A549 (cell line): ENCODE measurements around the gene NTRK2. TPM values are rescaled to one million over a fixed set of nuclear protein-coding genes. Genes with fewer than 3 reads are reported as not detected.

Experiments
- ATAC-seq, 2 experiments: fragments of 200-7000 bp in 1 of 2; fragments of >200 bp in 1 of 2; cut with Nextera tagmentation in 1 of 2; cut with Tn5 transposase in 1 of 2; 3 replicates each; pipeline versions ENCODE4 v1.8.0 to v1.9.1; 2018 to 2020; ENCODE audit warnings: mild to moderate bottlenecking in 1 of 2, moderate library complexity in 1 of 2
- CTCF ChIA-PET: fragments of 300-600 bp; sonication (Branson Sonifier 250); formaldehyde crosslinking; extraction: SDS; loops from one replicate; lab custom pipeline; 2021; ENCODE audit warnings: antibody characterized with exemption, inconsistent platforms; lab: Yijun Ruan, JAX
- POLR2A ChIA-PET: fragments of 350-600 bp; formaldehyde crosslinking; extraction: SDS; loops from one replicate; lab custom pipeline; 2021; ENCODE audit warnings: antibody characterized with exemption, inconsistent platforms; lab: Yijun Ruan, JAX
- DNase-seq, 2 experiments: peaks; one replicate each; pipeline versions ENCODE4 v3.0.0 to v3.0.0-alpha.2; 2011 to 2016; ENCODE audit warnings: low read depth in 1 of 2, low spot score in 1 of 2
- FAIRE-seq: peaks from 2 replicates; lab custom pipeline; 2011; peaks lifted over from hg19 to GRCh38; lab: Jason Lieb, UNC
- H3K27ac ChIP-seq, 2 experiments: fragments of >200 bp; sonication (Bioruptor Twin); formaldehyde crosslinking; 3 replicates each; pipeline ENCODE4 v1.5.1; 2016 to 2017
- H3K4me1 ChIP-seq: fragments of >200 bp; sonication (Bioruptor Twin); formaldehyde crosslinking; 3 replicates; pipeline ENCODE4 v1.6.1; 2016
- H3K4me2 ChIP-seq: fragments of >200 bp; sonication (Bioruptor Twin); formaldehyde crosslinking; 3 replicates; pipeline ENCODE4 v1.6.1; 2016
- H3K4me3 ChIP-seq: fragments of >200 bp; sonication (Bioruptor Twin); formaldehyde crosslinking; 3 replicates; pipeline ENCODE4 v1.5.1; 2016
- H3K9me3 ChIP-seq: fragments of >200 bp; sonication (Bioruptor Twin); formaldehyde crosslinking; 3 replicates; pipeline ENCODE4 v1.6.1; 2016
- BHLHE40 ChIP-seq: IDR thresholded peaks from 2 replicates; pipeline ENCODE4 v1.6.1; 2012; ENCODE audit warnings: low read depth, low read length, inconsistent platforms
- CBX2 ChIP-seq: fragments of 200-600 bp; sonication (generic); IDR thresholded peaks from 2 replicates; pipeline ENCODE4 v1.6.1; 2016; ENCODE audit warnings: low read depth, mild to moderate bottlenecking, borderline replicate concordance
- CHD2 ChIP-seq: fragments of 150-350 bp; IDR thresholded peaks from 2 replicates; pipeline ENCODE4 v1.6.1; 2014; ENCODE audit warnings: low read length; ENCODE audit not compliant: partially characterized antibody
- CHD4 ChIP-seq: fragments of 200-600 bp; sonication (generic); IDR thresholded peaks from 2 replicates; pipeline ENCODE4 v1.6.1; 2016; ENCODE audit warnings: antibody characterized with exemption, mild to moderate bottlenecking, borderline replicate concordance
- FOXS1 ChIP-seq: fragments of 250-450 bp; sonication (Bioruptor Pico); IDR thresholded peaks from 2 replicates; pipeline ENCODE4 v1.5.0; 2020; ENCODE audit warnings: mild to moderate bottlenecking, moderate library complexity
- HDAC2 ChIP-seq: fragments of 200-600 bp; sonication (generic); IDR thresholded peaks from 2 replicates; pipeline ENCODE4 v1.6.1; 2016
- HEYL ChIP-seq: fragments of 250-450 bp; sonication (Bioruptor Pico); IDR thresholded peaks from 2 replicates; pipeline ENCODE4 v1.8.0; 2021; ENCODE audit warnings: mild to moderate bottlenecking, moderate library complexity
- HOXA7 ChIP-seq: fragments of 250-450 bp; sonication (Bioruptor Pico); IDR thresholded peaks from 2 replicates; pipeline ENCODE4 v1.5.0; 2020; ENCODE audit warnings: mild to moderate bottlenecking, moderate library complexity
- HOXB13 ChIP-seq: fragments of 250-450 bp; sonication (Bioruptor Pico); IDR thresholded peaks from 2 replicates; pipeline ENCODE4 v1.5.0; 2020; ENCODE audit warnings: low read depth, mild to moderate bottlenecking, moderate library complexity
- JUN ChIP-seq, 2 experiments: fragments of >200 bp; sonication (Bioruptor Twin); formaldehyde crosslinking; IDR thresholded peaks; 2 replicates in 1 of 2; 3 replicates in 1 of 2; pipeline ENCODE4 v1.6.1; 2016 to 2017
- JUNB ChIP-seq: fragments of >200 bp; sonication (Bioruptor Twin); formaldehyde crosslinking; IDR thresholded peaks from 2 replicates; pipeline ENCODE4 v1.6.1; 2016
- MYC ChIP-seq: IDR thresholded peaks from 2 replicates; pipeline ENCODE4 v1.6.1; 2012; ENCODE audit warnings: mild to moderate bottlenecking, inconsistent platforms, low read length, improper control_type of control experiment, borderline replicate concordance
- NPAS2 ChIP-seq: fragments of 250-450 bp; sonication (Bioruptor Pico); IDR thresholded peaks from 2 replicates; pipeline ENCODE4 v1.8.0; 2022; ENCODE audit warnings: mild to moderate bottlenecking, moderate library complexity, borderline replicate concordance
- POLR2A ChIP-seq: IDR thresholded peaks from 2 replicates; pipeline ENCODE4 v1.6.1; 2012; ENCODE audit warnings: mild to moderate bottlenecking, low read length
- RCOR1 ChIP-seq: fragments of 150-350 bp; IDR thresholded peaks from 2 replicates; pipeline ENCODE4 v1.6.1; 2014; ENCODE audit warnings: antibody characterized with exemption, low read length, low read depth
- SREBF2 ChIP-seq: fragments of 450-650 bp; IDR thresholded peaks from 2 replicates; pipeline ENCODE4 v1.6.1; 2014; ENCODE audit warnings: mild to moderate bottlenecking, moderate library complexity
- TFCP2L1 ChIP-seq: fragments of 250-450 bp; sonication (Bioruptor Pico); IDR thresholded peaks from 2 replicates; pipeline ENCODE4 v1.5.0; 2021; ENCODE audit warnings: mild to moderate bottlenecking
- TP53 ChIP-seq: fragments of 250-450 bp; sonication (Bioruptor Pico); IDR thresholded peaks from 2 replicates; pipeline ENCODE4 v1.5.0; 2021; ENCODE audit warnings: mild to moderate bottlenecking, moderate library complexity
- ZC3H11A ChIP-seq: fragments of 450-650 bp; IDR thresholded peaks from 2 replicates; pipeline ENCODE4 v1.6.1; 2014; ENCODE audit warnings: antibody characterized with exemption, mild to moderate bottlenecking
- ZFP36 ChIP-seq: fragments of 450-650 bp; IDR thresholded peaks from 2 replicates; pipeline ENCODE4 v1.6.1; 2014; ENCODE audit warnings: borderline replicate concordance; ENCODE audit not compliant: partially characterized antibody
- WGBS: methylation state at CpG from one replicate; pipeline ENCODE4 v1.1.6; 2017; ENCODE audit errors: missing lambda C conversion rate; 5-methylcytosine and 5-hydroxymethylcytosine counted together
- polyA plus RNA-seq, 4 experiments: library from polyadenylated mRNA; depleted of rRNA in 3 of 4; stranded (reverse); fragments of >200 nt; fragmentation: RNase III in 1 of 4; extraction: RNeasy Plus Mini Kit Qiagen cat#74134 plus additional on column Dnase treatment in 1 of 4; gene quantifications; 2 replicates in 3 of 4; 3 replicates in 1 of 4; pipeline ENCODE4 v1.2.3, GENCODE V29; 2011 to 2017
- TF ChIP-seq, protein P1 (sequence below): fragments of 250-450 bp; sonication (Bioruptor Pico); IDR thresholded peaks from 2 replicates; pipeline ENCODE4 v1.5.0; 2021; ENCODE audit warnings: mild to moderate bottlenecking, moderate library complexity, borderline replicate concordance
- TF ChIP-seq, protein P2 (sequence below): fragments of >200 bp; sonication (Bioruptor Twin); formaldehyde crosslinking; IDR thresholded peaks from 2 replicates; pipeline ENCODE4 v1.6.1; 2016
- TF ChIP-seq, protein P3 (sequence below): fragments of 150-350 bp; IDR thresholded peaks from 2 replicates; pipeline ENCODE4 v1.6.1; 2014; ENCODE audit warnings: low read depth, mild to moderate bottlenecking, low read length
- TF ChIP-seq, protein P4 (sequence below): IDR thresholded peaks from 2 replicates; pipeline ENCODE4 v1.6.1; 2012
- TF ChIP-seq, protein P5 (sequence below): fragments of >200 bp; sonication (Bioruptor Twin); formaldehyde crosslinking; IDR thresholded peaks from 3 replicates; pipeline ENCODE4 v1.5.1; 2016

The NTRK2 gene
- polyA plus RNA-seq, 2 of the 4 experiments (the other 2 are of a cell fraction), result 0.03 TPM

GRCh38 chr9:84874022-84874421, 204.5 kb downstream of the NTRK2 start:
- WGBS, result 91% methylated on average over 4 of the region's 4 CpGs
- ATAC-seq, result no peak
- H3K4me1 ChIP-seq, result no peaks in the 10 kb centered on the region
- CTCF ChIA-PET, result interaction anchor here (1.2 kb wide), 1 partner anchor 18 kb away, joined by 3 read pairs; no protein-coding TSS in a partner anchor
- TF ChIP-seq ZC3H11A (no peak), BHLHE40 (no peak), ZFP36 (no peak), JUNB (no peak), CHD2 (no peak), SREBF2 (no peak), RCOR1 (no peak), NPAS2 (no peak), TP53 (CRISPR knock-in tag) (no peak), FOXS1 (CRISPR knock-in tag) (no peak), JUN (IDR thresholded peaks at IDR 0.05) (no peak)
- TF ChIP-seq, protein P1, sequence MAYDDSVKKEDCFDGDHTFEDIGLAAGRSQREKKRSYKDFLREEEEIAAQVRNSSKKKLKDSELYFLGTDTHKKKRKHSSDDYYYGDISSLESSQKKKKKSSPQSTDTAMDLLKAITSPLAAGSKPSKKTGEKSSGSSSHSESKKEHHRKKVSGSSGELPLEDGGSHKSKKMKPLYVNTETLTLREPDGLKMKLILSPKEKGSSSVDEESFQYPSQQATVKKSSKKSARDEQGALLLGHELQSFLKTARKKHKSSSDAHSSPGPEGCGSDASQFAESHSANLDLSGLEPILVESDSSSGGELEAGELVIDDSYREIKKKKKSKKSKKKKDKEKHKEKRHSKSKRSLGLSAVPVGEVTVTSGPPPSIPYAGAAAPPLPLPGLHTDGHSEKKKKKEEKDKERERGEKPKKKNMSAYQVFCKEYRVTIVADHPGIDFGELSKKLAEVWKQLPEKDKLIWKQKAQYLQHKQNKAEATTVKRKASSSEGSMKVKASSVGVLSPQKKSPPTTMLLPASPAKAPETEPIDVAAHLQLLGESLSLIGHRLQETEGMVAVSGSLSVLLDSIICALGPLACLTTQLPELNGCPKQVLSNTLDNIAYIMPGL (CRISPR knock-in tag), result no peak
- TF ChIP-seq, protein P2, sequence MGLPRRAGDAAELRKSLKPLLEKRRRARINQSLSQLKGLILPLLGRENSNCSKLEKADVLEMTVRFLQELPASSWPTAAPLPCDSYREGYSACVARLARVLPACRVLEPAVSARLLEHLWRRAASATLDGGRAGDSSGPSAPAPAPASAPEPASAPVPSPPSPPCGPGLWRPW, result no peak
- TF ChIP-seq, all 56 proteins: peak for 0
- POLR2A ChIA-PET, result no interaction called here
- Histone ChIP-seq H3K4me3 (no peak overlapping the region), H3K9me3 (no peaks in the 10 kb centered on the region), H3K27ac (no peak overlapping the region), H3K4me2 (no peak overlapping the region)
- DNase-seq (no peak), FAIRE-seq (no peak)

DNA sequence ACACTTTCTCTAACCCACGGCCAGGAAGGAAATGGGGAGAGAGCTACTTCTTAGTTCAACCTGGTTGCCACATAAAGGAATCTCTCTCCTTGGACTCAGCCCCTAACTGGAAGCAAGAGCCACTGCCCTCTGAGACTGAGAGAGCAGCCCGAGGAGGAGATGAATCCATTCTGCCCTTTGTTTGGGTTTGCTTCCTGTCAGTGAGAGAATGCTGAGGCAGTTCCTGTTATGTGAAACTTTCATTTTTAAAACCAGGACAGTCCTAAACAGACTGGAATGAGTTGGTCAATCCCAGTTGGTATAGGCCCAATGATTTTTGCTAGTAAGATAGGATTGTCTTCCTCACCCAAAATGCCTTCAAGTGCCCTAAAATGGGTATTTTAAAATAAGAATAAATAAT, 205.1 kb downstream of the NTRK2 start:
- H3K27ac ChIP-seq, result no peak overlapping the region
- no peaks in the 10 kb centered on the region for H3K9me3 ChIP-seq
- H3K4me2 ChIP-seq, result no peak overlapping the region
- ChIA-PET CTCF (interaction anchor here (1.1 kb wide), 1 partner anchor 29 kb away, joined by 4 read pairs; no protein-coding TSS in a partner anchor), POLR2A (no interaction called here)
- FAIRE-seq (no peak), DNase-seq (no peak), ATAC-seq (no peak)
- no peak overlapping the region for H3K4me3 ChIP-seq
- WGBS, result 10% methylated on average over 2 of the region's 2 CpGs
- TF ChIP-seq HEYL (CRISPR knock-in tag), result no peak
- no peak for TF ChIP-seq SREBF2
- TF ChIP-seq POLR2A, result no peak
- TF ChIP-seq CHD4, result no peak
- TF ChIP-seq HOXA7 (CRISPR knock-in tag), result no peak
- no peak for TF ChIP-seq MYC
- TF ChIP-seq HDAC2, result no peak
- no peak for TF ChIP-seq CBX2
- TF ChIP-seq, protein P3, sequence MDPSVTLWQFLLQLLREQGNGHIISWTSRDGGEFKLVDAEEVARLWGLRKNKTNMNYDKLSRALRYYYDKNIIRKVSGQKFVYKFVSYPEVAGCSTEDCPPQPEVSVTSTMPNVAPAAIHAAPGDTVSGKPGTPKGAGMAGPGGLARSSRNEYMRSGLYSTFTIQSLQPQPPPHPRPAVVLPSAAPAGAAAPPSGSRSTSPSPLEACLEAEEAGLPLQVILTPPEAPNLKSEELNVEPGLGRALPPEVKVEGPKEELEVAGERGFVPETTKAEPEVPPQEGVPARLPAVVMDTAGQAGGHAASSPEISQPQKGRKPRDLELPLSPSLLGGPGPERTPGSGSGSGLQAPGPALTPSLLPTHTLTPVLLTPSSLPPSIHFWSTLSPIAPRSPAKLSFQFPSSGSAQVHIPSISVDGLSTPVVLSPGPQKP, result no peak
- TF ChIP-seq, protein P2, result no peak
- no peak for TF ChIP-seq TFCP2L1 (CRISPR knock-in tag)
- TF ChIP-seq, protein P4, sequence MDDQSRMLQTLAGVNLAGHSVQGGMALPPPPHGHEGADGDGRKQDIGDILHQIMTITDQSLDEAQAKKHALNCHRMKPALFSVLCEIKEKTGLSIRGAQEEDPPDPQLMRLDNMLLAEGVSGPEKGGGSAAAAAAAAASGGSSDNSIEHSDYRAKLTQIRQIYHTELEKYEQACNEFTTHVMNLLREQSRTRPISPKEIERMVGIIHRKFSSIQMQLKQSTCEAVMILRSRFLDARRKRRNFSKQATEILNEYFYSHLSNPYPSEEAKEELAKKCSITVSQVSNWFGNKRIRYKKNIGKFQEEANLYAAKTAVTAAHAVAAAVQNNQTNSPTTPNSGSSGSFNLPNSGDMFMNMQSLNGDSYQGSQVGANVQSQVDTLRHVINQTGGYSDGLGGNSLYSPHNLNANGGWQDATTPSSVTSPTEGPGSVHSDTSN, result no peak
- TF ChIP-seq HOXB13 (CRISPR knock-in tag), result no peak
- TF ChIP-seq, protein P5, sequence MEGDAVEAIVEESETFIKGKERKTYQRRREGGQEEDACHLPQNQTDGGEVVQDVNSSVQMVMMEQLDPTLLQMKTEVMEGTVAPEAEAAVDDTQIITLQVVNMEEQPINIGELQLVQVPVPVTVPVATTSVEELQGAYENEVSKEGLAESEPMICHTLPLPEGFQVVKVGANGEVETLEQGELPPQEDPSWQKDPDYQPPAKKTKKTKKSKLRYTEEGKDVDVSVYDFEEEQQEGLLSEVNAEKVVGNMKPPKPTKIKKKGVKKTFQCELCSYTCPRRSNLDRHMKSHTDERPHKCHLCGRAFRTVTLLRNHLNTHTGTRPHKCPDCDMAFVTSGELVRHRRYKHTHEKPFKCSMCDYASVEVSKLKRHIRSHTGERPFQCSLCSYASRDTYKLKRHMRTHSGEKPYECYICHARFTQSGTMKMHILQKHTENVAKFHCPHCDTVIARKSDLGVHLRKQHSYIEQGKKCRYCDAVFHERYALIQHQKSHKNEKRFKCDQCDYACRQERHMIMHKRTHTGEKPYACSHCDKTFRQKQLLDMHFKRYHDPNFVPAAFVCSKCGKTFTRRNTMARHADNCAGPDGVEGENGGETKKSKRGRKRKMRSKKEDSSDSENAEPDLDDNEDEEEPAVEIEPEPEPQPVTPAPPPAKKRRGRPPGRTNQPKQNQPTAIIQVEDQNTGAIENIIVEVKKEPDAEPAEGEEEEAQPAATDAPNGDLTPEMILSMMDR, result no peak
- H3K4me1 ChIP-seq, result no peaks in the 10 kb centered on the region
